DOHH2 (cell line): Measurements from ENCODE around the gene KCNC1.

Experiments used
- CTCF ChIP-seq: fragments of 200-600 bp; sonication (generic); IDR thresholded peaks from one replicate; pipeline ENCODE4 v1.5.1; 2014; ENCODE audit warnings: antibody characterized with exemption, mild to moderate bottlenecking, low read depth, low read length; ENCODE audit not compliant: poor library complexity, severe bottlenecking
- EZH2phosphoT487 ChIP-seq: fragments of 200-600 bp; sonication (generic); IDR thresholded peaks from 2 replicates; pipeline ENCODE4 v1.6.1; 2017; ENCODE audit warnings: borderline replicate concordance, mild to moderate bottlenecking, antibody characterized with exemption, low read length, moderate library complexity, mixed read lengths

GRCh38 chr11:17740649-17741235 is 6.2 kb downstream of the KCNC1 start:
- TF ChIP-seq CTCF (no peak), EZH2phosphoT487 (no peak)
